HUES6 (cell line): ENCODE results near the gene EBNA1BP2.
A peak's percentile ranks its signal among the peaks of the same experiment; 100 is the strongest.
"Not testable (repeated sequence)": the region's sequence is repeated elsewhere in the genome, so short reads cannot be mapped to it uniquely, and the experiment has no call there.

Source experiments
- H3K27ac ChIP-seq: 2 replicates; pipeline ENCODE4 v1.7.0; 2013; ENCODE audit warnings: low read depth, mild to moderate bottlenecking, low read length, inconsistent platforms
- H3K27me3 ChIP-seq: 2 replicates; pipeline ENCODE4 v1.6.1; 2013; ENCODE audit warnings: low read length; ENCODE audit not compliant: control insufficient read depth, insufficient read depth
- H3K36me3 ChIP-seq: 2 replicates; pipeline ENCODE4 v1.6.1; 2013; ENCODE audit warnings: low read length; ENCODE audit not compliant: control insufficient read depth, insufficient read depth
- H3K4me1 ChIP-seq: 2 replicates; pipeline ENCODE4 v1.6.1; 2013; ENCODE audit warnings: low read length; ENCODE audit not compliant: control insufficient read depth, insufficient read depth
- H3K4me3 ChIP-seq: 2 replicates; pipeline ENCODE4 v1.5.1; 2013; ENCODE audit warnings: low read depth, low read length
- H3K9ac ChIP-seq: one replicate; pipeline ENCODE4 v1.6.1; 2013; ENCODE audit warnings: mild to moderate bottlenecking, low read length
- H3K9me3 ChIP-seq: 2 replicates; pipeline ENCODE4 v1.6.1; 2013; ENCODE audit warnings: low read depth, low read length; ENCODE audit not compliant: control insufficient read depth, insufficient read depth

Gene EBNA1BP2

DNA sequence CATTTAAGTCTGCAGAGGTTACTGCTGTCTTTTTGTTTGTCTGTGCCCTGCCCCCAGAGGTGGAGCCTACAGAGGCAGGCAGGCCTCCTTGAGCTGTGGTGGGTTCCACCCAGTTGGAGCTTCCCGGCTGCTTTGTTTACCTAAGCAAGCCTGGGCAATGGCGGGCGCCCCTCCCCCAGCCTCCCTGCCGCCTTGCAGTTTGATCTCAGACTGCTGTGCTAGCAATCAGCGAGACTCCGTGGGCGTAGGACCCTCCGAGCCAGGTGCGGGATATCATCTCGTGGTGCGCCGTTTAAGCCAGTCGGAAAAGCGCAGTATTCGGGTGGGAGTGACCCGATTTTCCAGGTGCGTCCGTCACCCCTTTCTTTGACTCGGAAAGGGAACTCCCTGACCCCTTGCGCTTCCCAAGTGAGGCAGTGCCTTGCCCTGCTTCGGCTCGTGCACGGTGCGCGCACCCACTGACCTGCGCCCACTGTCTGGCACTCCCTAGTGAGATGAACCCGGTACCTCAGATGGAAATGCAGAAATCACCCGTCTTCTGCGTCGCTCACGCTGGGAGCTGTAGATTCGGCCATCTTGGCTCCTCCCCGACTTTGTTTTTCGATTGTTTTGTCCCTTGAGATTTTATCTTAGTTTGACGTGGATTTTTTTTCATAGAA lies 52.0 kb downstream of the EBNA1BP2 start:
- not testable (repeated sequence) for H3K9me3 ChIP-seq, H3K36me3 ChIP-seq, H3K27me3 ChIP-seq, H3K4me1 ChIP-seq
- peak overlapping the region; percentile 83 for H3K9ac ChIP-seq
- H3K4me3 ChIP-seq = peak overlapping the region; percentile 66
- peak overlapping the region; percentile 91 for H3K27ac ChIP-seq
